HG03432 (cell line): ENCODE data around the gene KLHL5.
"Not testable (repeated sequence)": the region's sequence is repeated elsewhere in the genome, so short reads cannot be mapped to it uniquely, and the experiment has no call there.

Experiments
- ATAC-seq: cut with Tn5 transposase; IDR thresholded peaks from one replicate; pipeline ENCODE4 v1.9.1; 2021; ENCODE audit warnings: mild to moderate bottlenecking, moderate library complexity; ENCODE audit not compliant: unreplicated experiment

KLHL5 gene

DNA sequence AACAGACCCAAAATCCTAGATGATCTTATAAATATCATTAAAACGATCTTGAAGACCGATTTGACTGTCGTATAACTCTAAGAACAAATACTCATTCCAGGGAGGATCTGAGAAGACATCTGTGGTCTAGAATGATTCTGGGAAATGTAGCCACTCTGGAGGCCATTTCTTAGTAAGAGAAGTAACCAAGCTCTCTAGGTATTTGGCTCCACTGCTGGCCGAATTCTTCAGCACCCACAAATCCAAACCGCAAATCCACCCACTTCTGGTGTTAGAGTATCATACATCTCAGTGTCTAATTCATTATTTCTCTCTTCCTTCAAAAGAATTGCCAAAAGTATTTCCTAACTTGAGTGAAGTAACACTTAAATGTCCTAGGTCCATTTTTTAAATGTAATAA is 23.9 kb downstream of the KLHL5 start:
- no peak for ATAC-seq

GRCh38 chr4:39096847-39097246 is 34.8 kb downstream of the KLHL5 start:
- no peak for ATAC-seq

- no peak for ATAC-seq
These were observed 35.3 kb downstream of the KLHL5 start for GRCh38 chr4:39097290-39097689.

- ATAC-seq = no peak
These were observed 40.3 kb downstream of the KLHL5 start for GRCh38 chr4:39102297-39102696.

DNA sequence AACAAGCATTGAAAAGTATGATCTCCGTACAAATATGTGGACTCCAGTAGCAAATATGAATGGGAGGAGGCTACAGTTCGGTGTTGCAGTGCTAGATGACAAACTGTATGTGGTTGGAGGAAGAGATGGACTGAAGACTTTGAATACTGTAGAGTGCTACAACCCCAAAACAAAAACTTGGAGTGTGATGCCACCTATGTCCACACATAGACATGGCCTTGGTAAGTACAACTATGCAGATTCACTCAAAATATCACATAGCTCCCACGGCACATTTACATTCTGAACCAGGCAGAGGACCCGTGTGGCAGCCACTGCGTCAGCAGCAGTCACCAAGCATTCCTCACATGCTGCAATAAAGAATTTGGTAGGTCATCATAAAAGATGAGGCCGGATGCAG is 41.3 kb downstream of the KLHL5 start:
- no peak for ATAC-seq

DNA sequence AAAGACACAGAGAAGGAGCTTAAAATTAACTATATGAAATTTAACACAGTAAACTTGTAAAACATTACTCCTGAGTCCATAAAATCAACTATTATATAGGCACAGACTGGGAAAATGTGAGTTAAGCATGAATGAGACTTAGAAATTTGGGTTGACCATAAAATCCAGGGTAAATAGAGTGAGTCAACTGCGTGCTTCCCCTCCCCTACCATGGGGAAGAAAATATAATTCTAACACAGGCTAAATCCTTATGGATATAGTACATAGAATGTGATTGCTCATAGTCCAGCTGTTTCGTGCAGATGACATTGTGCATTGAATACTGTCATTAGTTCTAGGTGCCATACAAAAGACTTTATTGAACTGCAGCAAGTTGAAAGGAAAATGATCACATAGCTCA is 42.2 kb downstream of the KLHL5 start:
- ATAC-seq = no peak

DNA sequence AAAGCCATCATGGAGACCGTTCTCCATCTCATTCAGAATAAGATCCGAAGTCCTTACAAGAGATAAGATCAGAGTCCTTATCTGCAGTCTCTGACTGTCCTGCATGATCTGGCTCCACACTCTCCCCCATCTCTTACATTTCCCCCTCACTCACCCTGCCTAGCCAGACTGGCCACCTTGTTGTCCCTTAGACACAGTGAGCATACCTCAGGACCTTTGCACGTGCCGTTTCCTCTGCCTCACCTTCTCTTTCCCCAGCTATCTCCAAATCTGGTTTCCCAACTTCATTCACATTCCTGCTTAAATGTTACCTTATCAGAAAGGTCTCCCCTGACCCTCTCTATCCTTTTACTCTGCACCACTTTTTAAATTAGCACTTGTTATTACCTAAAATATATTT is 44.0 kb downstream of the KLHL5 start:
- ATAC-seq = no peak

DNA sequence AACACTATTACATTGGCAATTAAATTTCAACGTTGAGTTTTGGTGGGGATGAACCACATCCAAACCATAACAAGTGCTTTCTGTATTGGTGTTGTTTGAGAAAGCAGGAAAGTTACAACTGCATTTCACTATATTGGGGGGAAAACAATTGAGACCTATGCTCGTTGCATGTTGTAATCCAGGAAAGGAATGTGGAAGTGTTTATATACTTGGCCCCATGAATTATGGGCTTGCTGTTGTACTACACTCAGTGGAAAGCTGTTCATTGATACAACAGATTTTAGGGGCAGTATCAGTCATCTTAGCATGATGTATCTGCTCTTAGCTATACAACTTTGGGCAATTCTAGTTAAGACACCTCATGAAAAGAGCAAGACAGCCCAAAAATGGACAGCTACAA is 52.4 kb downstream of the KLHL5 start:
- ATAC-seq = no peak

- ATAC-seq = no peak
These were observed 56.1 kb downstream of the KLHL5 start for GRCh38 chr4:39118034-39118658.

DNA sequence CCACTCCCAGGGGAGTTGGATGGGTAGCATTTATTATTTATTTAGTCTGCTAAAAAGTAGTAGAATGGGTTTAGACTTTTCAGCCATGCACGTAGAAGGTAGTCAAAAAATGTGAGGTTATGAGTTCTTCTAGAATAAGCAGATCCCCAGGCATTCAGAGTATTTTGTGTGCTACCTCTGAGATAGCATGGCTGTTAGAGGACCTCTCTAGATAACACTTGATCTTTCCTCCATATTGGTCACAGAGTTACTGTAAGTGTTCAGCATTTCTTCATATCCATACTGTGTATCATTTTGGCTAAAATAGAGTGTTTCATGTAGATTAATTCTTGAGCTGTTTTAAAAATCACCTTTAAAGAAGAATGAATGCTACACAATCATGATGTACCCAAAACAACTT is 58.4 kb downstream of the KLHL5 start:
- ATAC-seq = no peak

DNA sequence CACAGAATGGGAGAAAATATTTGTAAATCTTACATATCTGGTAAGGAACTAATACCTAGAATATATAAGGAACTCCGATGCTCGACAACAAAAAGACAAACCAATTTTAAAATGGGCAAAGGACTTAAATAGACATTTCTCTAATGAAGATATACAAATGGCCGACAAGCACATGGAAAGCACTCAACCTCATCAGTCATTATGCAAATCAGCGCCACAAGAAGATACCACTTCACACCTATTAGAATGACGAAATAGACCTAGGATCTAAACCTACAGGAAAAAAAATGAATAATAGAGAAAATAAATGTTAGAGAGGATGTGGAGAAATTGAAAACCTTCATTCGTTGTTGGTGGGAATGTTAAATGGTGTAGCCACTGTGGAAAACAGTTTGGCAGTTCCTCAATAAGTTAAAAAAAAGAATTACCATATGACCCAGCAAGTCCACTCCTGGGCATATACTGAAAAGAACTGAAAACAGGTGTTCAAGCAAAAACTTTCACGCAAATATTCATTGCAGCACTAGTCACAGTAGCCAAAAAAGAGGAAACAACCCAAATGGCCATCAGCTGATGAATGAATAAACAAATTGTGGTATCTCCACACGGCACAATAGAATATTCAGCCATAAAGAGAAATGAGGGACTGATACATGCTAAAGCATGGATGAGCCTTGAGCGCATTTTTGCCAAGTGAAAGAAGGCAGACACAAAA is 63.0 kb downstream of the KLHL5 start:
- ATAC-seq = peak; percentile 86

- ATAC-seq = peak; percentile 9
These were observed 63.6 kb downstream of the KLHL5 start for GRCh38 chr4:39125600-39125985.

GRCh38 chr4:39126256-39127095 is 64.4 kb downstream of the KLHL5 start:
- ATAC-seq = no peak

GRCh38 chr4:39133623-39134022 is 71.6 kb downstream of the KLHL5 start:
- no peak for ATAC-seq

- no peak for ATAC-seq
These were observed 72.8 kb downstream of the KLHL5 start for GRCh38 chr4:39134683-39135306.

DNA sequence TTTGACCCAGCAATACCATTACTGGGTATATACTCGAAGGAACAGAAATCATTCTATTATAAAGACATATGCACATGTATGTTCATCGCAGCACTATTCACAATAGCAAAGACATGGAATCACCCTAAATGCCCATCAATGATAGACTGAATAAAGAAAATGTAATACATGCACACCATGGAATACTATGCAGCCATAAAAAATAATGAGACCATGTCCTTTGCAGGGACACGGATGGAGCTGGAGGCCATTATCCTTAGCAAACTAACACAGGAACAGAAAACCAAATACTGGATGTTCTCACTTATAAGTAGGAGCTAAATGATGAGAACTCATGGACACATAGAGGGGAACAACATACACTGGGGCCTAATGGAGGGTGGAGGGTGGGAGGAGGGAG is 76.2 kb downstream of the KLHL5 start:
- not testable (repeated sequence) for ATAC-seq

DNA sequence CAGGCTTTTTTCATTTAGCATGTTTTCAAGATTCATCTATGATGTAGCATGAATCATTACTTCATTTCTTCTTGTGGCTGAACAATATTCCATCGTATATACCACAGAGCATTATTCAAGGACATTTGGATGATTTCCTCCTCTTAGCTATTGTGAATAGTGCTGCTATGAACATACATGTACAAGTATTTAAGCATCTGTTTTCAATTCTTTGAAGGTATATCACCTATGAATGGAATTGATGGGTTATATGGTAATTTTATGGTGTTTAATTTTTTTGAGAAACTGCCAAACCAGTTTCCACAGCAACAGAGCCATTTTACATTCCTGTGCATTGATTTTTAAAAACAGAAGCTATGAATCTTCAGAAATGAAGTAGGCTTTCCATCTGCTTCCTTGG is 84.2 kb downstream of the KLHL5 start:
- no peak for ATAC-seq

- no peak for ATAC-seq
These were observed 92.0 kb downstream of the KLHL5 start for GRCh38 chr4:39154009-39154408.

GRCh38 chr4:39157520-39157919 is 95.5 kb downstream of the KLHL5 start:
- ATAC-seq = no peak

- ATAC-seq = no peak
These were observed 104.1 kb downstream of the KLHL5 start for GRCh38 chr4:39166177-39166576.

GRCh38 chr4:39166669-39167068 is 104.6 kb downstream of the KLHL5 start:
- no peak for ATAC-seq
